Measurements from ENCODE around the gene ZC3H12D. TPM values are rescaled to one million over a fixed set of nuclear protein-coding genes. Genes with fewer than 3 reads are reported as not detected.

Gene ZC3H12D
- polyA plus RNA-seq, 4 donors: 2.0 to 4.0 (median 3.1) TPM

- H3K9me3 ChIP-seq (ENCODE audit: control insufficient read depth in 2 of 2, insufficient read depth in 1 of 2, low read depth in 1 of 2, low read length in 1 of 2): no peaks in the 10 kb centered on the region
- no peak overlapping the region for H3K4me3 ChIP-seq (ENCODE audit: low read depth in 1 of 3, low read length in 3 of 3)
- WGBS, 3 donors: 46 to 60% (median 48%) methylated on average over 6 of the region's 6 CpGs
- DNase-seq (peak in 1 of 2 donors; percentile 43), FAIRE-seq (no peak)
- H3K27ac ChIP-seq (ENCODE audit: low read depth in 1 of 3, low read length in 2 of 3): peak overlapping the region in 2 of 3 donors; percentile 36 to 64
- peaks cover 0 to 15% (median 2%) of the 10 kb centered on the region in 3 donors for H3K36me3 ChIP-seq (ENCODE audit: control insufficient read depth in 3 of 3, insufficient read depth in 2 of 3, low read depth in 1 of 3, low read length in 3 of 3)
- H3K4me1 ChIP-seq (ENCODE audit: control insufficient read depth in 3 of 3, insufficient read depth in 2 of 3, low read depth in 1 of 3, low read length in 2 of 3): peaks cover 13 to 26% (median 18%) of the 10 kb centered on the region in 3 donors
- H3K27me3 ChIP-seq (ENCODE audit: control insufficient read depth in 3 of 3, insufficient read depth in 3 of 3, low read length in 3 of 3): peaks cover 0 to 9% (median 0%) of the 10 kb centered on the region in 3 donors
Observed at GRCh38 chr6:149453597-149454345, 31.0 kb downstream of the ZC3H12D start.

DNA sequence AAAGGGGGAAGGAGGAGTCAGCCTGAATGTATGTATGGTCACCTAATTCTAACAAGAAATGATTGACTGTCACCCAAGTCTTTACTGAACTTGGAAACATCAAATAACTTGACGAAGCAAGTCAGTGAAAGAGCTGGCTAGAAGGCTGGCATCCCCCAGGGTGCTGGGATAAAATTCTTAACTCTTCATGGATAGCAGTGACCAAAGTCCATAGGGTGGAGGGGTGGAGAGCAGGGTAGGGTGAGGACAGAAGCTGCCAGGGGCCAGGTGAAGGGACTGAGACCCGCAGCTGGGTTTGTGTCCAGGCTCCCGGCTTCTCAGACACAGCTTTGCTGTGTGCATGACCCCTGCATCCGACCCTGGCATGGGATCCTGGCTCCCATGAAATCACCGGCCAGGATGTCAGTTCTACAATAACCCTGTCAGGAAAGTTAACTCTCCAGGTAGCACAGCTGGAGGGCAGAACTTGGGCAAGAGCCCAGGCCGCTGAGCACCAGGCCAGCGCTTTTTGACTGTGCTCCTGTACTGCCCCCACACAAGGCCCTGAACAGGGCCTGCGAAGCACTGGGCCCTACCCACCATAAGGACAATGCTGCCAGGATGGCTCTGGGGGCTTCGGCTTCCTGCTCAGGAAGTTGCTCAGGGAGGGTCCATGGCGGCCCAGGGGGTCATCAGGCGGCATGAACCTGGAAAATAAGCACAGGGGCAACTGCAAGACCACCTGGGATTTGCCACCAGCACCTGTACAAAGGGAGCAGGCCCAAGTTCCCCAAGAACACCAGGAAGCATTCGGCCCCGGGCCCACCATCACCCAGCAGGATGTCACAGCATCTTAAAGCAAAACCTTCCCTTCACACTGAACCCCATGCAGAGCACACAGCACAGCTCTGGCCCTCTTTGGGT, 32.5 kb downstream of the ZC3H12D start:
- FAIRE-seq (no peak), DNase-seq (peak; percentile 59 to 68)
- peaks cover 0 to 9% (median 0%) of the 10 kb centered on the region in 3 donors for H3K27me3 ChIP-seq (ENCODE audit: control insufficient read depth in 3 of 3, insufficient read depth in 3 of 3, low read length in 3 of 3)
- peaks cover 13 to 26% (median 18%) of the 10 kb centered on the region in 3 donors for H3K4me1 ChIP-seq (ENCODE audit: control insufficient read depth in 3 of 3, insufficient read depth in 2 of 3, low read depth in 1 of 3, low read length in 2 of 3)
- H3K4me3 ChIP-seq (ENCODE audit: low read depth in 1 of 3, low read length in 3 of 3): peak overlapping the region in 1 of 3 donors; percentile 47
- H3K36me3 ChIP-seq (ENCODE audit: control insufficient read depth in 3 of 3, insufficient read depth in 2 of 3, low read depth in 1 of 3, low read length in 3 of 3): peaks cover 0 to 16% (median 2%) of the 10 kb centered on the region in 3 donors
- H3K9me3 ChIP-seq (ENCODE audit: control insufficient read depth in 2 of 2, insufficient read depth in 1 of 2, low read depth in 1 of 2, low read length in 1 of 2): no peaks in the 10 kb centered on the region
- H3K27ac ChIP-seq (ENCODE audit: low read depth in 1 of 3, low read length in 2 of 3): peak overlapping the region in 1 of 3 donors; percentile 13
- 63 to 85% (median 75%) methylated on average over 13 of the region's 13 CpGs for WGBS, 3 donors

GRCh38 chr6:149451376-149452036, 33.3 kb downstream of the ZC3H12D start:
- H3K4me3 ChIP-seq (ENCODE audit: low read depth in 1 of 3, low read length in 3 of 3): peak overlapping the region; percentile 32 to 47 (median 43)
- peaks cover 13 to 26% (median 18%) of the 10 kb centered on the region in 3 donors for H3K4me1 ChIP-seq (ENCODE audit: control insufficient read depth in 3 of 3, insufficient read depth in 2 of 3, low read depth in 1 of 3, low read length in 2 of 3)
- FAIRE-seq: no peak
- peaks cover 0 to 9% (median 0%) of the 10 kb centered on the region in 3 donors for H3K36me3 ChIP-seq (ENCODE audit: control insufficient read depth in 3 of 3, insufficient read depth in 2 of 3, low read depth in 1 of 3, low read length in 3 of 3)
- peaks cover 0 to 7% (median 0%) of the 10 kb centered on the region in 3 donors for H3K27me3 ChIP-seq (ENCODE audit: control insufficient read depth in 3 of 3, insufficient read depth in 3 of 3, low read length in 3 of 3)
- peak overlapping the region; percentile 13 to 39 (median 26) for H3K27ac ChIP-seq (ENCODE audit: low read depth in 1 of 3, low read length in 2 of 3)
- DNase-seq: peak; percentile 59 to 90
- H3K9me3 ChIP-seq (ENCODE audit: control insufficient read depth in 2 of 2, insufficient read depth in 1 of 2, low read depth in 1 of 2, low read length in 1 of 2): no peaks in the 10 kb centered on the region
- WGBS, 3 donors: 28 to 43% (median 36%) methylated on average over 44 to 47 of the region's 47 CpGs

- H3K27ac ChIP-seq (ENCODE audit: low read depth in 1 of 3, low read length in 2 of 3): peak overlapping the region in 1 of 3 donors; percentile 27
Observed at GRCh38 chr6:149450679-149451375, 34.0 kb downstream of the ZC3H12D start.

DNA sequence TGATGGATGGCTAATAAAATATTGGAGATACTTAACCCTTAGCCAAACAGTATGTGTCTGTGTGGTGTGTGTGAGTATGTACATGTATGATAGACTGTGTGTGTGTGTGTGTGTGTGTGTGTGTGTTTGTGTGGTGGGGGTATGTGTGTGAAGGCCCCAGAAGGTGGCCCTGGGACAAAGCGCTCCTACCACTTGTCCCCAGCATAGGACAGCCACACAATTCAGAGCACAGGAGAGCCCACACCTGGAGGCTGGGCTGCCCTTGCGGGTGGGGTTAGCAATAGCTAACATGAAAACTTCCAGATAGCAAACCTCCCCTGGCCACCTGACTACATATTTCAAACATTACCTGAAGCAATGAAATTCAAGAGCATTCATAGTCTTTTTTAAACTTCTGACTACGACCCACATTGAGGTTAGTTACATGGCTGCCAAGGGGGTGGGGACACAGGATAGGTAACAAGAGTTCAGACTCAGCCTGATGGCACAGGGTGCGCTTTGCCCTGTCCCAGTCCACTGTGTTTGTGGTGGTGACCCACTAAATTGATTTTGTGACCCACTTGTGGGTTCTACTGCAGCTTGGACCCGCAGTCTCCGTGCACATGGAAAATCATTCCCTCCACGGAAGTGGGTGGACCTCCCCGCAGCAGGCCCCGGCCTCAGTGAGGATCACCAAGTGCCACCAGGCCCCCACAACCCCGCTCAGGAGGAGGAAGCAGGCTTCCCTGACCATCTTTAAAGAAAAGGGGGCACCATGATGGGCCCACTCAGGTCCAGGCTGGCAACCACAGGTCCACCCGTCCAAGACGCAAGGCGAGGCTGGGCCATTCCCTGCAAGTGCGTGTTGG, 34.8 kb downstream of the ZC3H12D start:
- WGBS, 3 donors: 70 to 90% (median 86%) methylated on average over 14 of the region's 14 CpGs
- Histone ChIP-seq H3K4me1 (ENCODE audit: control insufficient read depth in 3 of 3, insufficient read depth in 2 of 3, low read depth in 1 of 3, low read length in 2 of 3) (peaks cover 13 to 26% (median 18%) of the 10 kb centered on the region in 3 donors), H3K27me3 (ENCODE audit: control insufficient read depth in 3 of 3, insufficient read depth in 3 of 3, low read length in 3 of 3) (peaks cover 0 to 7% (median 0%) of the 10 kb centered on the region in 3 donors), H3K27ac (ENCODE audit: low read depth in 1 of 3, low read length in 2 of 3) (no peak overlapping the region), H3K36me3 (ENCODE audit: control insufficient read depth in 3 of 3, insufficient read depth in 2 of 3, low read depth in 1 of 3, low read length in 3 of 3) (peaks cover 0 to 4% (median 0%) of the 10 kb centered on the region in 3 donors), H3K9me3 (ENCODE audit: control insufficient read depth in 2 of 2, insufficient read depth in 1 of 2, low read depth in 1 of 2, low read length in 1 of 2) (no peaks in the 10 kb centered on the region), H3K4me3 (ENCODE audit: low read depth in 1 of 3, low read length in 3 of 3) (peak overlapping the region; percentile 32 to 47 (median 43))
- FAIRE-seq (no peak), DNase-seq (peak in 1 of 2 donors; percentile 20)

More at GRCh38 chr6:149450679-149451375, 34.0 kb downstream of the ZC3H12D start:
- peaks cover 13 to 26% (median 18%) of the 10 kb centered on the region in 3 donors for H3K4me1 ChIP-seq (ENCODE audit: control insufficient read depth in 3 of 3, insufficient read depth in 2 of 3, low read depth in 1 of 3, low read length in 2 of 3)
- peaks cover 0 to 9% (median 0%) of the 10 kb centered on the region in 3 donors for H3K36me3 ChIP-seq (ENCODE audit: control insufficient read depth in 3 of 3, insufficient read depth in 2 of 3, low read depth in 1 of 3, low read length in 3 of 3)
- H3K27me3 ChIP-seq (ENCODE audit: control insufficient read depth in 3 of 3, insufficient read depth in 3 of 3, low read length in 3 of 3): peaks cover 0 to 7% (median 0%) of the 10 kb centered on the region in 3 donors
- H3K9me3 ChIP-seq (ENCODE audit: control insufficient read depth in 2 of 2, insufficient read depth in 1 of 2, low read depth in 1 of 2, low read length in 1 of 2): no peaks in the 10 kb centered on the region
- DNase-seq (peak; percentile 45 to 81), FAIRE-seq (no peak)
- 8 to 15% (median 14%) methylated on average over 65 to 89 of the region's 89 CpGs for WGBS, 3 donors
- H3K4me3 ChIP-seq (ENCODE audit: low read depth in 1 of 3, low read length in 3 of 3): peak overlapping the region; percentile 32 to 47 (median 43)

GRCh38 chr6:149448821-149449453, 35.9 kb downstream of the ZC3H12D start:
- H3K27me3 ChIP-seq (ENCODE audit: control insufficient read depth in 3 of 3, insufficient read depth in 3 of 3, low read length in 3 of 3): peaks cover 0 to 7% (median 0%) of the 10 kb centered on the region in 3 donors
- H3K9me3 ChIP-seq (ENCODE audit: control insufficient read depth in 2 of 2, insufficient read depth in 1 of 2, low read depth in 1 of 2, low read length in 1 of 2): no peaks in the 10 kb centered on the region
- WGBS, 3 donors: 75 to 84% (median 82%) methylated on average over 5 of the region's 5 CpGs
- DNase-seq (no peak), FAIRE-seq (no peak)
- H3K4me1 ChIP-seq (ENCODE audit: control insufficient read depth in 3 of 3, insufficient read depth in 2 of 3, low read depth in 1 of 3, low read length in 2 of 3): peaks cover 12 to 19% (median 14%) of the 10 kb centered on the region in 3 donors
- peaks cover 0 to 4% (median 0%) of the 10 kb centered on the region in 3 donors for H3K36me3 ChIP-seq (ENCODE audit: control insufficient read depth in 3 of 3, insufficient read depth in 2 of 3, low read depth in 1 of 3, low read length in 3 of 3)
- H3K4me3 ChIP-seq (ENCODE audit: low read depth in 1 of 3, low read length in 3 of 3): no peak overlapping the region
- H3K27ac ChIP-seq (ENCODE audit: low read depth in 1 of 3, low read length in 2 of 3): no peak overlapping the region
